HG03175 (cell line): Measurements from ENCODE around the gene SNX3.
A peak's percentile ranks its signal among the peaks of the same experiment; 100 is the strongest.
"Not testable (repeated sequence)": the region's sequence is repeated elsewhere in the genome, so short reads cannot be mapped to it uniquely, and the experiment has no call there.

Source experiments
- ATAC-seq: cut with Tn5 transposase; IDR thresholded peaks from one replicate; pipeline ENCODE4 v1.9.1; 2021; ENCODE audit warnings: mild to moderate bottlenecking, moderate library complexity; ENCODE audit not compliant: unreplicated experiment

The SNX3 gene

GRCh38 chr6:108260809-108261569 lies at the start of gene SNX3:
Gene SNX3 (minus strand): TSS chr6:108261040. CDS start chr6:108260921, 119 bp downstream.
- ATAC-seq = peak; percentile 89

- ATAC-seq = no peak
Measured at GRCh38 chr6:108309844-108310243, 49.0 kb upstream of the SNX3 start.

- ATAC-seq = not testable (repeated sequence)
Measured at GRCh38 chr6:108308641-108309040, 47.8 kb upstream of the SNX3 start.

GRCh38 chr6:108304646-108305045 lies 43.8 kb upstream of the SNX3 start:
- ATAC-seq = no peak

- no peak for ATAC-seq
Measured at GRCh38 chr6:108302386-108302785, 41.5 kb upstream of the SNX3 start.

- no peak for ATAC-seq
Measured at GRCh38 chr6:108295676-108296075, 34.8 kb upstream of the SNX3 start.

GRCh38 chr6:108294727-108295625 lies 34.1 kb upstream of the SNX3 start, which contains the start of gene AFG1L:
Gene AFG1L (plus strand): TSS chr6:108295054. CDS start chr6:108295080, 26 bp downstream.
- peak; percentile 91 for ATAC-seq

- peak; percentile 26 for ATAC-seq
Measured at GRCh38 chr6:108294297-108294726, 33.5 kb upstream of the SNX3 start.

GRCh38 chr6:108293527-108294296 lies 32.9 kb upstream of the SNX3 start:
- ATAC-seq = no peak

GRCh38 chr6:108292561-108292960 lies 31.7 kb upstream of the SNX3 start:
- ATAC-seq = not testable (repeated sequence)

- ATAC-seq = no peak
Measured at GRCh38 chr6:108291091-108291490, 30.3 kb upstream of the SNX3 start.

GRCh38 chr6:108288742-108289141 lies 27.9 kb upstream of the SNX3 start:
- no peak for ATAC-seq

GRCh38 chr6:108287373-108287772 lies 26.5 kb upstream of the SNX3 start:
- no peak for ATAC-seq

GRCh38 chr6:108286366-108286765 lies 25.5 kb upstream of the SNX3 start:
- ATAC-seq = no peak

GRCh38 chr6:108285381-108285780 lies 24.5 kb upstream of the SNX3 start:
- no peak for ATAC-seq

- ATAC-seq = no peak
Measured at GRCh38 chr6:108277831-108278230, 17.0 kb upstream of the SNX3 start.

GRCh38 chr6:108277295-108277694 lies 16.5 kb upstream of the SNX3 start:
- no peak for ATAC-seq

GRCh38 chr6:108275976-108276375 lies 15.1 kb upstream of the SNX3 start:
- ATAC-seq = no peak

- ATAC-seq = no peak
Measured at GRCh38 chr6:108274546-108274945, 13.7 kb upstream of the SNX3 start.

GRCh38 chr6:108269955-108270354 lies 9.1 kb upstream of the SNX3 start:
- not testable (repeated sequence) for ATAC-seq

GRCh38 chr6:108268845-108269244 lies 8.0 kb upstream of the SNX3 start:
- no peak for ATAC-seq
